ENCODE results near the gene ESPL1.

- no peak for TF ChIP-seq POLR2A (IDR thresholded peaks at IDR 0.05; ENCODE audit: control extremely low read depth in 1 of 2, low read depth in 2 of 2, low read length in 2 of 2)
- TF ChIP-seq POLR2AphosphoS5 (IDR thresholded peaks at IDR 0.05; ENCODE audit: low read depth, low read length), result no peak
- no peak for TF ChIP-seq CREB1 (IDR thresholded peaks at IDR 0.05)
- no peak for TF ChIP-seq RFX5 (IDR thresholded peaks at IDR 0.05; ENCODE audit: borderline replicate concordance, low read depth, low read length)
- no peak for TF ChIP-seq KDM1A (IDR thresholded peaks at IDR 0.05; ENCODE audit: borderline replicate concordance, low read length)
- no peak for TF ChIP-seq RXRA (IDR thresholded peaks at IDR 0.05; ENCODE audit: insufficient read depth, low read depth, low read length)
- no peak for TF ChIP-seq CTCF (IDR thresholded peaks at IDR 0.05; ENCODE audit: control extremely low read depth in 1 of 3, insufficient read depth in 1 of 3, low read depth in 1 of 3, low read length in 3 of 3)
- TF ChIP-seq SAP30 (IDR thresholded peaks at IDR 0.05; ENCODE audit: insufficient read depth, insufficient replicate concordance, low read length), result no peak
- TF ChIP-seq RNF2 (IDR thresholded peaks at IDR 0.05; ENCODE audit: borderline replicate concordance, low read depth, low read length, missing control alignments, poor library complexity, severe bottlenecking), result no peak
- no peak for TF ChIP-seq EZH2 (IDR thresholded peaks at IDR 0.05; ENCODE audit: low read depth, low read length, severe bottlenecking)
Measured at GRCh38 chr12:53241623-53242412, 26.3 kb upstream of the ESPL1 start.
